Measurements from ENCODE around the gene CASP10.

The CASP10 gene

DNA sequence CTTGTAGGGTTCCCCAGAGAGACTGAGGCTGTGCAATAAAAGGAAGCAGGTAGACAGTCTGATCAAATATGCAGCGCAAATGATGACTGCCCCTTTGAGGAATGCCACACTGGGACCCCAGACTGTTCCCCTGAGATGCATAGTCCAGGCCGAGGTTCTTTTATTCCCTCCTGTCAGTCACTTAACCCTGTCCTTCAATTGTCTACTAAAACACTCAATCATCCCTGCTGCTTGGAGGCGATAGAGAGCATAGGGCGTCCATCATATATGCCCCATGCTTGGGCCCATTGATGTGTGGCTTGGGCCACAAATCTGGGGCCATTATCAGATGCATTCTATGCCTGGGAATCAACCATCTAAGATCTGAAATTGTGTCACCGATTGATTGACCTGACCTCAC, 61.9 kb downstream of the CASP10 start:
- DNase-seq: no peak

DNA sequence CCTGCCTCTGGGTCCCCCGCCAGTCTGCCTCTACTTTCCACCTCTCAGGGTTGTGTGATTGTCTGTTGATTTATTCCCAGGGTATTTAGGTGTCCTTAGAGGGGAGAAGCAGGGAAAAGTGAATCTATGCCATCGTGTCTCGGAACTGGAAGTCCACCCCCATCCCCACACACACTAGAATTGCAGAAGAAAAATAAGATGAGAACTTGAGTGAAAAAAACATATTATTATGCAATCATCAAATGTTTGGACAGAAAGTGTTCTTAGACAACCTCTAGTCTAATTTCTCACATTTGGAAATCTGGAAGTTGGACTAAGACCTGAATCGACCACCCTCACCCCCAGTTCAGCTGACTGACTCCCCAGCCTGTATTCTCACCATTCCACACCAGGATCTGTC, 63.3 kb downstream of the CASP10 start:
- Histone ChIP-seq H3K4me3 (no peak overlapping the region), H3K4me1 (no peaks in the 10 kb centered on the region), H3K36me3 (no peaks in the 10 kb centered on the region), H3K9me3 (no peaks in the 10 kb centered on the region), H3K27me3 (no peaks in the 10 kb centered on the region), H3K27ac (no peak overlapping the region)
- intact Hi-C loops (cut with DNase I; ENCODE audit: low total_unique reads): loop anchor here (10.0 kb wide), 1 partner anchor 379 kb away; no protein-coding TSS in a partner anchor
- no peak for DNase-seq
- TF ChIP-seq, protein P1, sequence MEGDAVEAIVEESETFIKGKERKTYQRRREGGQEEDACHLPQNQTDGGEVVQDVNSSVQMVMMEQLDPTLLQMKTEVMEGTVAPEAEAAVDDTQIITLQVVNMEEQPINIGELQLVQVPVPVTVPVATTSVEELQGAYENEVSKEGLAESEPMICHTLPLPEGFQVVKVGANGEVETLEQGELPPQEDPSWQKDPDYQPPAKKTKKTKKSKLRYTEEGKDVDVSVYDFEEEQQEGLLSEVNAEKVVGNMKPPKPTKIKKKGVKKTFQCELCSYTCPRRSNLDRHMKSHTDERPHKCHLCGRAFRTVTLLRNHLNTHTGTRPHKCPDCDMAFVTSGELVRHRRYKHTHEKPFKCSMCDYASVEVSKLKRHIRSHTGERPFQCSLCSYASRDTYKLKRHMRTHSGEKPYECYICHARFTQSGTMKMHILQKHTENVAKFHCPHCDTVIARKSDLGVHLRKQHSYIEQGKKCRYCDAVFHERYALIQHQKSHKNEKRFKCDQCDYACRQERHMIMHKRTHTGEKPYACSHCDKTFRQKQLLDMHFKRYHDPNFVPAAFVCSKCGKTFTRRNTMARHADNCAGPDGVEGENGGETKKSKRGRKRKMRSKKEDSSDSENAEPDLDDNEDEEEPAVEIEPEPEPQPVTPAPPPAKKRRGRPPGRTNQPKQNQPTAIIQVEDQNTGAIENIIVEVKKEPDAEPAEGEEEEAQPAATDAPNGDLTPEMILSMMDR (IDR thresholded peaks at IDR 0.05): no peak

More for the DNA sequence above, 61.9 kb downstream of the CASP10 start:
- no peak overlapping the region for H3K4me3 ChIP-seq
- TF ChIP-seq, protein P1 (IDR thresholded peaks at IDR 0.05): no peak
- no peaks in the 10 kb centered on the region for H3K9me3 ChIP-seq
- H3K27me3 ChIP-seq: no peaks in the 10 kb centered on the region
- intact Hi-C loops (cut with DNase I; ENCODE audit: low total_unique reads): loop anchor here (10.0 kb wide), 1 partner anchor 380 kb away; no protein-coding TSS in a partner anchor
- no peaks in the 10 kb centered on the region for H3K36me3 ChIP-seq
- no peak overlapping the region for H3K27ac ChIP-seq
- no peaks in the 10 kb centered on the region for H3K4me1 ChIP-seq

DNA sequence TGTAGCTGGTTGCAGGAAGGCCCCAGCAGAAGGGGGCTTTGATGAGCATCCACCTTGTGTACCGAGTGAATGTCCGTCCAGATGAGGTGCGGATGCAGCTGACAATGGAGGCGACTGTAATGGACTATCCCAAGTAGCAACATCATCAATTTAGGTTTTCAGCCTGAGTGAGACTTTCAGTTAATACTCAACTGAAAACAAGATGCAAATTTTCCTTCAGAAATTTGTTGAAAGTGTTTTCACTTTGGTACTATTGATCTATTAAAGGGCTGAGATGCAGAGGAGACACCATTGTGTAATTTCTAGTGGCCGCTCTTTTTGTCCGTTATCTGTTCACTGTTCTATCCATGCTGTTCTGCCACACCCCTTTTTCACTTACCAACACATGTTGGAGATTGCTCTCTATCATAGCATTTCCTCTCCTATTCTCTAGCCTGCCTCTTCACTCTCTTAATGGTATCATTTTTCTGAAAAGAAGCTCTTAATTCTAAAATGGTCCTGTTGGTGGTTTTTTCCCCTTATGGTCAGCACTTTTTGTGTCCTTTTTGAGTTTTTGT, 65.4 kb downstream of the CASP10 start:
- TF ChIP-seq, protein P1 (IDR thresholded peaks at IDR 0.05): no peak
- Histone ChIP-seq H3K9me3 (no peaks in the 10 kb centered on the region), H3K27me3 (no peaks in the 10 kb centered on the region), H3K36me3 (no peaks in the 10 kb centered on the region), H3K4me1 (no peaks in the 10 kb centered on the region), H3K4me3 (no peak overlapping the region), H3K27ac (no peak overlapping the region)
- DNase-seq: no peak
- intact Hi-C loops (cut with DNase I; ENCODE audit: low total_unique reads): loop anchor here (10.0 kb wide), 1 partner anchor 376 kb away; no protein-coding TSS in a partner anchor

DNA sequence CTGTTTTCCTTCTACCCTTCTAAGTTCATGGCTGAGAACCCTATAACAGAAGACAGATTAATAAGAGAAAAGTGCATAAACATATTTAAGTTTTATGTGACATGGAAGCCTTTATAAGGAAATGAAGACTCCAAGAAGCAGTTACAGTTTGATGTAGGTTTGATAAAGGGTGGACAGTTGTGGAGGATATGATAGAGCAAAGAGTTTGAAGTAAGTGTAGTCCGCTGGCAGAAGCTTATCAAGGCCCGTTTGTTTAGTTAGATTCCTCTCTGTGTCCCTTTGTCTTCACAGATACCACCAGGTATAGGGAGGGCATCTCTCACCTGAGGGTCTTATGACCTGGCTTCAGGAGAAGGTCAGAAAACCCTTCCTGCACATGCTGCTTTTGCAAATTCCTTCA, 66.9 kb downstream of the CASP10 start:
- H3K4me3 ChIP-seq: no peak overlapping the region
- no peak for DNase-seq
- no peak overlapping the region for H3K27ac ChIP-seq
- TF ChIP-seq, protein P1 (IDR thresholded peaks at IDR 0.05): no peak
- intact Hi-C loops (cut with DNase I; ENCODE audit: low total_unique reads): loop anchor here (5.0 to 10.0 kb wide), 2 partner anchors 117 to 375 kb away; no protein-coding TSS in a partner anchor
- H3K4me1 ChIP-seq: peaks cover 0 to 7% (median 3%) of the 10 kb centered on the region in 4 donors
- no peaks in the 10 kb centered on the region for H3K36me3 ChIP-seq
- H3K27me3 ChIP-seq: no peaks in the 10 kb centered on the region
- H3K9me3 ChIP-seq: no peaks in the 10 kb centered on the region

DNA sequence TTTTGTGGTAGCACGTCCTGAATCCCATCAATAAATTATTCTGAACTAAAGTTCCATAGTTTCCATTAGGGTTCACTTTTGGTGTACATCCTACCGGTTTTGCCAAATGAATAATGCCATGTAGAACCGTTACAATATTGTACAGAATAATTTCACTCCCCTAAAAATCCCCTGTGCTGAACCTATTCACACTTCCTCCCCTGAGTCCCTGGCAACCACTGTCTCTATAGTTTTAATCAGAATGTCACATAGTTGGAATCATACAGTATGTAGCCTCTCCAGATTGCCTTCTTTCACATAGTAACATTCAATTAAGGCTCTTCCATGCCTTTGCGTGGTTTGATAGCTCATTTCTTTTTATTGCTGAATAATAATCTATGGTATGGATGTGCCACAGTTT, 67.8 kb downstream of the CASP10 start:
- no peak for DNase-seq
- H3K27me3 ChIP-seq: no peaks in the 10 kb centered on the region
- no peaks in the 10 kb centered on the region for H3K9me3 ChIP-seq
- no peak overlapping the region for H3K4me3 ChIP-seq
- intact Hi-C loops (cut with DNase I; ENCODE audit: low total_unique reads): loop anchor here (5.0 kb wide), 1 partner anchor 117 kb away; no protein-coding TSS in a partner anchor
- TF ChIP-seq, protein P1 (IDR thresholded peaks at IDR 0.05): no peak
- H3K27ac ChIP-seq: no peak overlapping the region
- H3K36me3 ChIP-seq: no peaks in the 10 kb centered on the region
- peaks cover 0 to 7% (median 3%) of the 10 kb centered on the region in 4 donors for H3K4me1 ChIP-seq
